ENCODE data around the gene SENP6. TPM values are rescaled to one million over a fixed set of nuclear protein-coding genes. Genes with fewer than 3 reads are reported as not detected.
A peak's percentile ranks its signal among the peaks of the same experiment; 100 is the strongest.

The SENP6 gene
- total and polyA plus RNA-seq, 9 of the 15 experiments (the other 6 are each of a cell fraction or from before 2014, with no cell fraction given) = 11.1 to 79.4 (median 46.8) TPM

DNA sequence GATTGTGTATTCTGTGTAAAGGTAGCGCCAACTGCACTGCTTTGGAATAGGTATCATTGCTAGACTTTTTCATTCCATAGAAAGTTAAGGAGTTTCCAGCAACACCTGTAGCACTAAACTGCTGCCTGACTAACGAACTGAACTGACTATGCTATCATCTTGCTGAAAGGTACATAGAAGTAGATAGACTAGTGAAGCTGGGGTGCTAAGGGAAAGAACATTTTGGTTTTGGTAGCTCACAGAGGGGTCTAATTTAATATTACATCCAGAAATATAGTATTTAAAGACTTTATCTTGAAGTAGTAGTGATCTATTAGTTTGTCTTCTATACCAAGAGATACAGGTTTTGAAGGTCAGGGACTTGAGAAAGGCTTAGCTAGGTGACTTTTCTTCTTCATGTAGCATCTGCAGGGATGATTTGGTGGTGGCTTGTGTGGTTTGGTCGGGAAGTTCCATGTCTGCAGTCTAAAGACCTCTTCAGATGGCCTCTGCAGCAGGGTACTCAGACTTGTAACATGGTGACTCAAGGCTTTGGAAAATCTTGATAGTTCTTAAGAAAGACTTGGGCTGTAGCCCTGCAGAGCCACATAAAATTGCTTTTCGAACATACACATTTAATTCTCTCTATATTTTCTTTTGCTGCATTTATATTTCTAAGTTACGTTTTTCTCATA lies 10.2 kb downstream of the SENP6 start:
- intact Hi-C loops (cut with micrococcal nuclease) (no loop called here), in situ Hi-C loops (cut with MboI) (no loop called here)
- no peak overlapping the region for H3K9ac ChIP-seq (ENCODE audit: insufficient read depth in 1 of 2, low read depth in 2 of 2, low read length in 2 of 2)
- 43% methylated on average over 5 of the region's 5 CpGs for WGBS (ENCODE audit: insufficient coverage, low coverage, missing lambda C conversion rate)
- peaks cover 99% of the 10 kb centered on the region for H3K79me2 ChIP-seq (ENCODE audit: control insufficient read depth, insufficient read depth, low read length)
- peaks cover 12% of the 10 kb centered on the region; the same call in 1 of the 2 replicates for H4K20me1 ChIP-seq (replicated peaks; ENCODE audit: control insufficient read depth, insufficient read depth, low read length)
- no TSS peak for BruUV-seq (replicated peaks)
- FAIRE-seq = peak; percentile 11
- DNase-seq (ENCODE audit: extremely low read depth in 1 of 4, low spot score in 3 of 4) = no peak
- ATAC-seq = peak; percentile 48
- H3K4me3 ChIP-seq = no peak overlapping the region
- ChIA-PET POLR2A (interaction anchor here (3.5 to 4.6 kb wide), 2 partner anchors 10 kb away, joined by 15 to 31 read pairs; partner anchors contain the start of gene SENP6), CTCF (ENCODE audit: low intra/inter-chr PET ratio) (no interaction called here)
- H3K27me3 ChIP-seq (ENCODE audit: control insufficient read depth in 2 of 2, insufficient read depth in 2 of 2, low read length in 2 of 2) = no peaks in the 10 kb centered on the region
- H3K27ac ChIP-seq (ENCODE audit: extremely low read depth, low read depth, low read length) = no peak overlapping the region
- H3K4me2 ChIP-seq (ENCODE audit: insufficient read depth, low read length) = no peak overlapping the region
- no peaks in the 10 kb centered on the region for H3K9me1 ChIP-seq (ENCODE audit: control insufficient read depth, insufficient read depth, low read length)
- no peak overlapping the region for H2AFZ ChIP-seq (ENCODE audit: low read depth, low read length)
- peaks cover 8% of the 10 kb centered on the region; the same call in 2 of the 3 replicates for H3K36me3 ChIP-seq (ENCODE audit: control insufficient read depth, insufficient read depth, low read length)
- H3K9me3 ChIP-seq (replicated peaks; ENCODE audit: control insufficient read depth, insufficient read depth, low read depth, low read length) = no peaks in the 10 kb centered on the region
- H3K4me1 ChIP-seq (replicated peaks in 1 of 2; ENCODE audit: control insufficient read depth in 2 of 2, insufficient read depth in 2 of 2, low read length in 2 of 2) = peaks cover 12 to 51% of the 10 kb centered on the region in 2 experiments
- TF ChIP-seq JUN (IDR thresholded peaks at IDR 0.05; ENCODE audit: borderline replicate concordance, low read depth, low read length) (no peak), JUN (CRISPR knock-in tag; IDR thresholded peaks at IDR 0.05; ENCODE audit: borderline replicate concordance) (no peak), SMC3 (conservative IDR thresholded peaks at IDR 0.05; ENCODE audit: insufficient read depth, low read depth, low read length) (no peak), MED1 (CRISPR knock-in tag; IDR thresholded peaks at IDR 0.05; ENCODE audit: borderline replicate concordance) (no peak), ZFP1 (CRISPR knock-in tag; IDR thresholded peaks at IDR 0.05) (no peak), TCF7 (IDR thresholded peaks at IDR 0.05; ENCODE audit: borderline replicate concordance) (no peak)
- TF ChIP-seq, protein P1, sequence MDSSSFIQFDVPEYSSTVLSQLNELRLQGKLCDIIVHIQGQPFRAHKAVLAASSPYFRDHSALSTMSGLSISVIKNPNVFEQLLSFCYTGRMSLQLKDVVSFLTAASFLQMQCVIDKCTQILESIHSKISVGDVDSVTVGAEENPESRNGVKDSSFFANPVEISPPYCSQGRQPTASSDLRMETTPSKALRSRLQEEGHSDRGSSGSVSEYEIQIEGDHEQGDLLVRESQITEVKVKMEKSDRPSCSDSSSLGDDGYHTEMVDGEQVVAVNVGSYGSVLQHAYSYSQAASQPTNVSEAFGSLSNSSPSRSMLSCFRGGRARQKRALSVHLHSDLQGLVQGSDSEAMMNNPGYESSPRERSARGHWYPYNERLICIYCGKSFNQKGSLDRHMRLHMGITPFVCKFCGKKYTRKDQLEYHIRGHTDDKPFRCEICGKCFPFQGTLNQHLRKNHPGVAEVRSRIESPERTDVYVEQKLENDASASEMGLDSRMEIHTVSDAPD (CRISPR knock-in tag; IDR thresholded peaks at IDR 0.05) = no peak
- TF ChIP-seq, protein P2, sequence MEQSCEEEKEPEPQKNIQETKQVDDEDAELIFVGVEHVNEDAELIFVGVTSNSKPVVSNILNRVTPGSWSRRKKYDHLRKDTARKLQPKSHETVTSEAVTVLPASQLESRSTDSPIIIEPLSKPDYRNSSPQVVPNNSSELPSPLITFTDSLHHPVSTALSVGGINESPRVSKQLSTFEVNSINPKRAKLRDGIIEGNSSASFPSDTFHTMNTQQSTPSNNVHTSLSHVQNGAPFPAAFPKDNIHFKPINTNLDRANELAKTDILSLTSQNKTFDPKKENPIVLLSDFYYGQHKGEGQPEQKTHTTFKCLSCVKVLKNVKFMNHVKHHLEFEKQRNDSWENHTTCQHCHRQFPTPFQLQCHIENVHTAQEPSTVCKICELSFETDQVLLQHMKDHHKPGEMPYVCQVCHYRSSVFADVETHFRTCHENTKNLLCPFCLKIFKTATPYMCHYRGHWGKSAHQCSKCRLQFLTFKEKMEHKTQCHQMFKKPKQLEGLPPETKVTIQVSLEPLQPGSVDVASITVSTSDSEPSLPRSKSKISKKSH (CRISPR knock-in tag; IDR thresholded peaks at IDR 0.05) = no peak
- TF ChIP-seq, protein P3, sequence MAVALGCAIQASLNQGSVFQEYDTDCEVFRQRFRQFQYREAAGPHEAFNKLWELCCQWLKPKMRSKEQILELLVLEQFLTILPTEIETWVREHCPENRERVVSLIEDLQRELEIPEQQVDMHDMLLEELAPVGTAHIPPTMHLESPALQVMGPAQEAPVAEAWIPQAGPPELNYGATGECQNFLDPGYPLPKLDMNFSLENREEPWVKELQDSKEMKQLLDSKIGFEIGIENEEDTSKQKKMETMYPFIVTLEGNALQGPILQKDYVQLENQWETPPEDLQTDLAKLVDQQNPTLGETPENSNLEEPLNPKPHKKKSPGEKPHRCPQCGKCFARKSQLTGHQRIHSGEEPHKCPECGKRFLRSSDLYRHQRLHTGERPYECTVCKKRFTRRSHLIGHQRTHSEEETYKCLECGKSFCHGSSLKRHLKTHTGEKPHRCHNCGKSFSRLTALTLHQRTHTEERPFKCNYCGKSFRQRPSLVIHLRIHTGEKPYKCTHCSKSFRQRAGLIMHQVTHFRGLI (CRISPR knock-in tag; IDR thresholded peaks at IDR 0.05) = no peak
- TF ChIP-seq, protein P4, sequence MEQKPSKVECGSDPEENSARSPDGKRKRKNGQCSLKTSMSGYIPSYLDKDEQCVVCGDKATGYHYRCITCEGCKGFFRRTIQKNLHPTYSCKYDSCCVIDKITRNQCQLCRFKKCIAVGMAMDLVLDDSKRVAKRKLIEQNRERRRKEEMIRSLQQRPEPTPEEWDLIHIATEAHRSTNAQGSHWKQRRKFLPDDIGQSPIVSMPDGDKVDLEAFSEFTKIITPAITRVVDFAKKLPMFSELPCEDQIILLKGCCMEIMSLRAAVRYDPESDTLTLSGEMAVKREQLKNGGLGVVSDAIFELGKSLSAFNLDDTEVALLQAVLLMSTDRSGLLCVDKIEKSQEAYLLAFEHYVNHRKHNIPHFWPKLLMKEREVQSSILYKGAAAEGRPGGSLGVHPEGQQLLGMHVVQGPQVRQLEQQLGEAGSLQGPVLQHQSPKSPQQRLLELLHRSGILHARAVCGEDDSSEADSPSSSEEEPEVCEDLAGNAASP (IDR thresholded peaks at IDR 0.05) = no peak
- TF ChIP-seq, protein P5, sequence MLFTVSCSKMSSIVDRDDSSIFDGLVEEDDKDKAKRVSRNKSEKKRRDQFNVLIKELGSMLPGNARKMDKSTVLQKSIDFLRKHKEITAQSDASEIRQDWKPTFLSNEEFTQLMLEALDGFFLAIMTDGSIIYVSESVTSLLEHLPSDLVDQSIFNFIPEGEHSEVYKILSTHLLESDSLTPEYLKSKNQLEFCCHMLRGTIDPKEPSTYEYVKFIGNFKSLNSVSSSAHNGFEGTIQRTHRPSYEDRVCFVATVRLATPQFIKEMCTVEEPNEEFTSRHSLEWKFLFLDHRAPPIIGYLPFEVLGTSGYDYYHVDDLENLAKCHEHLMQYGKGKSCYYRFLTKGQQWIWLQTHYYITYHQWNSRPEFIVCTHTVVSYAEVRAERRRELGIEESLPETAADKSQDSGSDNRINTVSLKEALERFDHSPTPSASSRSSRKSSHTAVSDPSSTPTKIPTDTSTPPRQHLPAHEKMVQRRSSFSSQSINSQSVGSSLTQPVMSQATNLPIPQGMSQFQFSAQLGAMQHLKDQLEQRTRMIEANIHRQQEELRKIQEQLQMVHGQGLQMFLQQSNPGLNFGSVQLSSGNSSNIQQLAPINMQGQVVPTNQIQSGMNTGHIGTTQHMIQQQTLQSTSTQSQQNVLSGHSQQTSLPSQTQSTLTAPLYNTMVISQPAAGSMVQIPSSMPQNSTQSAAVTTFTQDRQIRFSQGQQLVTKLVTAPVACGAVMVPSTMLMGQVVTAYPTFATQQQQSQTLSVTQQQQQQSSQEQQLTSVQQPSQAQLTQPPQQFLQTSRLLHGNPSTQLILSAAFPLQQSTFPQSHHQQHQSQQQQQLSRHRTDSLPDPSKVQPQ (CRISPR knock-in tag; IDR thresholded peaks at IDR 0.05; ENCODE audit: borderline replicate concordance) = no peak

Measured in K562 (cell line).